Neural progenitor cell (in vitro differentiated cells): ENCODE results near the gene ERCC6. TPM values are rescaled to one million over a fixed set of nuclear protein-coding genes. Genes with fewer than 3 reads are reported as not detected.

Experiments
- DNase-seq: peaks from one replicate; pipeline ENCODE4 v3.0.0-alpha.2; 2016; ENCODE audit warnings: low spot score
- H2AFZ ChIP-seq: fragments of 200-600 bp; sonication (generic); replicated peaks from 2 replicates; pipeline ENCODE4 v1.6.1; 2016; ENCODE audit warnings: antibody characterized with exemption
- H3F3A ChIP-seq: fragments of 200-600 bp; sonication (generic); 2 replicates; pipeline ENCODE4 v1.6.1; 2016; ENCODE audit warnings: antibody characterized with exemption, low read depth
- H3K27ac ChIP-seq: fragments of 200-600 bp; sonication (generic); 2 replicates; pipeline ENCODE4 v1.5.1; 2016; ENCODE audit warnings: mild to moderate bottlenecking
- H3K27me3 ChIP-seq: fragments of 200-600 bp; sonication (generic); 2 replicates; pipeline ENCODE4 v1.6.1; 2016; ENCODE audit warnings: mild to moderate bottlenecking, moderate library complexity
- H3K36me3 ChIP-seq: fragments of 200-600 bp; sonication (generic); 2 replicates; pipeline ENCODE4 v1.5.1; 2016
- H3K4me1 ChIP-seq: fragments of 200-600 bp; sonication (generic); 2 replicates; pipeline ENCODE4 v1.6.1; 2016; ENCODE audit warnings: mixed run types
- H3K4me2 ChIP-seq: fragments of 200-600 bp; sonication (generic); 2 replicates; pipeline ENCODE4 v1.6.1; 2016
- H3K4me3 ChIP-seq: fragments of 200-600 bp; sonication (generic); 2 replicates; pipeline ENCODE4 v1.5.1; 2016
- H3K79me2 ChIP-seq: fragments of 200-600 bp; sonication (generic); 2 replicates; pipeline ENCODE4 v1.6.1; 2016; ENCODE audit warnings: low read depth
- H3K9ac ChIP-seq: fragments of 200-600 bp; sonication (generic); 2 replicates; pipeline ENCODE4 v1.6.1; 2016
- H3K9me3 ChIP-seq: fragments of 200-600 bp; sonication (generic); 2 replicates; pipeline ENCODE4 v1.5.1; 2016; ENCODE audit warnings: low read depth
- H4K20me1 ChIP-seq: fragments of 200-600 bp; sonication (generic); 2 replicates; pipeline ENCODE4 v1.6.1; 2016; ENCODE audit warnings: low read depth
- H3K27ac Mint-ChIP-seq: 3 replicates; pipeline ENCODE4 v1.8.0; 2021; ENCODE audit warnings: mixed read lengths
- H3K27me3 Mint-ChIP-seq: 2 replicates; pipeline ENCODE4 v1.8.0; 2022; ENCODE audit warnings: low read depth, mild to moderate bottlenecking, inconsistent platforms, moderate library complexity, mixed read lengths; ENCODE audit not compliant: insufficient read depth
- H3K36me3 Mint-ChIP-seq: 3 replicates; pipeline ENCODE4 v1.8.0; 2021; ENCODE audit warnings: mixed read lengths
- H3K4me1 Mint-ChIP-seq: 3 replicates; pipeline ENCODE4 v1.8.0; 2021; ENCODE audit warnings: mixed read lengths
- H3K4me3 Mint-ChIP-seq: 3 replicates; pipeline ENCODE4 v1.8.0; 2021; ENCODE audit warnings: mild to moderate bottlenecking, moderate library complexity, mixed read lengths
- H3K9me3 Mint-ChIP-seq: 3 replicates; pipeline ENCODE4 v1.8.0; 2020; ENCODE audit warnings: mixed read lengths
- EZH2 ChIP-seq: fragments of 200-600 bp; sonication (generic); IDR thresholded peaks from 2 replicates; pipeline ENCODE4 v1.6.1; 2017; ENCODE audit warnings: antibody characterized with exemption, mild to moderate bottlenecking, moderate library complexity
- EZH2phosphoT487 ChIP-seq: fragments of 200-600 bp; sonication (generic); IDR thresholded peaks from 2 replicates; pipeline ENCODE4 v1.6.1; 2017; ENCODE audit warnings: antibody characterized with exemption
- total RNA-seq: library from RNA; depleted of rRNA; stranded (reverse); fragments of >200 nt; gene quantifications from 2 replicates; pipeline ENCODE4 v1.2.3, GENCODE V29; 2015; ENCODE audit warnings: low replicate concordance
- TF ChIP-seq, protein P1 (sequence below): fragments of 200-600 bp; sonication (generic); IDR thresholded peaks from 2 replicates; pipeline ENCODE4 v1.5.1; 2017; ENCODE audit warnings: antibody characterized with exemption, mild to moderate bottlenecking

Gene ERCC6
- total RNA-seq, 1 donor from 2014 or later = 10.5 TPM

- no peak overlapping the region for H3K4me3 Mint-ChIP-seq
- Histone ChIP-seq H3K4me3 (no peak overlapping the region), H3K9ac (no peak overlapping the region), H3K27ac (no peak overlapping the region), H3K4me2 (no peak overlapping the region), H3K4me1 (no peaks in the 10 kb centered on the region), H2AFZ (no peak overlapping the region), H4K20me1 (no peaks in the 10 kb centered on the region), H3K36me3 (no peaks in the 10 kb centered on the region), H3K79me2 (no peaks in the 10 kb centered on the region), H3K27me3 (no peaks in the 10 kb centered on the region), H3F3A (no peaks in the 10 kb centered on the region), H3K9me3 (no peaks in the 10 kb centered on the region)
- no peak overlapping the region for H3K27ac Mint-ChIP-seq
- no peak for TF ChIP-seq EZH2phosphoT487
- TF ChIP-seq, protein P1, sequence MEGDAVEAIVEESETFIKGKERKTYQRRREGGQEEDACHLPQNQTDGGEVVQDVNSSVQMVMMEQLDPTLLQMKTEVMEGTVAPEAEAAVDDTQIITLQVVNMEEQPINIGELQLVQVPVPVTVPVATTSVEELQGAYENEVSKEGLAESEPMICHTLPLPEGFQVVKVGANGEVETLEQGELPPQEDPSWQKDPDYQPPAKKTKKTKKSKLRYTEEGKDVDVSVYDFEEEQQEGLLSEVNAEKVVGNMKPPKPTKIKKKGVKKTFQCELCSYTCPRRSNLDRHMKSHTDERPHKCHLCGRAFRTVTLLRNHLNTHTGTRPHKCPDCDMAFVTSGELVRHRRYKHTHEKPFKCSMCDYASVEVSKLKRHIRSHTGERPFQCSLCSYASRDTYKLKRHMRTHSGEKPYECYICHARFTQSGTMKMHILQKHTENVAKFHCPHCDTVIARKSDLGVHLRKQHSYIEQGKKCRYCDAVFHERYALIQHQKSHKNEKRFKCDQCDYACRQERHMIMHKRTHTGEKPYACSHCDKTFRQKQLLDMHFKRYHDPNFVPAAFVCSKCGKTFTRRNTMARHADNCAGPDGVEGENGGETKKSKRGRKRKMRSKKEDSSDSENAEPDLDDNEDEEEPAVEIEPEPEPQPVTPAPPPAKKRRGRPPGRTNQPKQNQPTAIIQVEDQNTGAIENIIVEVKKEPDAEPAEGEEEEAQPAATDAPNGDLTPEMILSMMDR = no peak
- no peak for TF ChIP-seq EZH2
- H3K36me3 Mint-ChIP-seq = peaks cover 15% of the 10 kb centered on the region
- H3K27me3 Mint-ChIP-seq = no peaks in the 10 kb centered on the region
- no peaks in the 10 kb centered on the region for H3K4me1 Mint-ChIP-seq
- DNase-seq = no peak
- no peaks in the 10 kb centered on the region for H3K9me3 Mint-ChIP-seq
These were observed 54.3 kb downstream of the ERCC6 start for GRCh38 chr10:49484486-49485235.

DNA sequence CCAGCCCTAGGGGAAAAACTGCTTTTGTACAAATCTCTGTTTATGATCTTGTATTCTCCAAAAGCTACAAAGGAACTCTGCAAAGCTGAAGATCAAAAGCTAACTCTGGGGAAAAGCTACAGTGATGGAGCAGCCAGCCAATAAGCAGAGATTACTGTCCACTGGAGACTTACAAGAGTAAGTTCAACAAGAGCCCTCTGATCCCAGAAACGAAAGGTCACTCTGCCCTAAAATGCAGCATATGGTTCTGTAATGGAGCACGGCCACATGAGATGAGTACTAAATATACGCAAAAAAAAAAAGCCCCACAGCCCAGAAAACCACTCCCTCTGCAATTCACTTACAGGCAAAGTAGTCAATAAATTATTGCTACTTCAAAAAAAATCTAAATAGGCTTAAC is 60.1 kb downstream of the ERCC6 start:
- Mint-ChIP-seq H3K27me3 (no peaks in the 10 kb centered on the region), H3K27ac (no peak overlapping the region), H3K9me3 (no peaks in the 10 kb centered on the region), H3K36me3 (peaks cover 33% of the 10 kb centered on the region), H3K4me1 (no peaks in the 10 kb centered on the region), H3K4me3 (no peak overlapping the region)
- H3F3A ChIP-seq = no peaks in the 10 kb centered on the region
- H3K36me3 ChIP-seq = no peaks in the 10 kb centered on the region
- DNase-seq = no peak
- no peak overlapping the region for H3K27ac ChIP-seq
- TF ChIP-seq EZH2 = no peak
- no peak for TF ChIP-seq EZH2phosphoT487
- TF ChIP-seq, protein P1 = no peak
- H3K4me2 ChIP-seq = no peak overlapping the region
- no peaks in the 10 kb centered on the region for H3K27me3 ChIP-seq
- H3K9ac ChIP-seq = no peak overlapping the region
- H4K20me1 ChIP-seq = no peaks in the 10 kb centered on the region
- no peak overlapping the region for H3K4me3 ChIP-seq
- no peak overlapping the region for H2AFZ ChIP-seq
- no peaks in the 10 kb centered on the region for H3K4me1 ChIP-seq
- H3K9me3 ChIP-seq = no peaks in the 10 kb centered on the region
- H3K79me2 ChIP-seq = no peaks in the 10 kb centered on the region

GRCh38 chr10:49474901-49475300 is 64.0 kb downstream of the ERCC6 start:
- no peak for DNase-seq
- no peak for TF ChIP-seq EZH2
- TF ChIP-seq, protein P1 = no peak
- no peak for TF ChIP-seq EZH2phosphoT487
- H3K9me3 Mint-ChIP-seq = no peaks in the 10 kb centered on the region
- Histone ChIP-seq H3K4me3 (no peak overlapping the region), H3F3A (no peaks in the 10 kb centered on the region), H3K9ac (no peak overlapping the region), H3K36me3 (no peaks in the 10 kb centered on the region), H2AFZ (no peak overlapping the region), H3K79me2 (no peaks in the 10 kb centered on the region), H3K4me1 (no peaks in the 10 kb centered on the region), H3K27ac (no peak overlapping the region), H3K4me2 (no peak overlapping the region), H3K27me3 (no peaks in the 10 kb centered on the region), H3K9me3 (no peaks in the 10 kb centered on the region), H4K20me1 (no peaks in the 10 kb centered on the region)
- no peak overlapping the region for H3K27ac Mint-ChIP-seq
- H3K4me3 Mint-ChIP-seq = no peak overlapping the region
- H3K27me3 Mint-ChIP-seq = no peaks in the 10 kb centered on the region
- H3K36me3 Mint-ChIP-seq = peaks cover 39% of the 10 kb centered on the region
- no peaks in the 10 kb centered on the region for H3K4me1 Mint-ChIP-seq
